Measurements from ENCODE around the gene MDK.

- TF ChIP-seq CTCF (IDR thresholded peaks at IDR 0.05) = no peak
- no peak for TF ChIP-seq POLR2AphosphoS5 (IDR thresholded peaks at IDR 0.05)
- no peak for TF ChIP-seq EP300 (IDR thresholded peaks at IDR 0.05)
Observed at GRCh38 chr11:46366661-46367161, 14.8 kb upstream of the MDK start.

Data from gastroesophageal sphincter (tissue), 3 donors.